IMR-90 (cell line): ENCODE results near the gene INPP5D. TPM values are rescaled to one million over a fixed set of nuclear protein-coding genes. Genes with fewer than 3 reads are reported as not detected.

Experiments
- ATAC-seq: fragments of 200-7000 bp; cut with Tn5 transposase; 2 replicates; pipeline ENCODE4 v1.9.1; 2020; ENCODE audit warnings: low read depth, mild to moderate bottlenecking, moderate library complexity
- BruUV-seq: library from RNA; stranded (reverse); fragments of 400-500 nt; replicated peaks from 2 replicates; lab custom pipeline; 2021; lab: Mats Ljungman, UMichigan
- CTCF ChIA-PET: fragments of 300-600 bp; formaldehyde crosslinking; extraction: SDS; loops from one replicate; lab custom pipeline; 2021; ENCODE audit warnings: antibody characterized with exemption; lab: Yijun Ruan, JAX
- POLR2A ChIA-PET: fragments of 300-600 bp; sonication (Branson Sonifier 250); formaldehyde crosslinking; loops from one replicate; lab custom pipeline; 2022; ENCODE audit warnings: antibody characterized with exemption; ENCODE audit not compliant: unreplicated experiment; lab: Charles Lee
- DNase-seq: peaks from one replicate; pipeline ENCODE4 v3.0.0; 2013
- H2AFZ ChIP-seq: replicated peaks from 2 replicates; pipeline ENCODE3; 2013; ENCODE audit warnings: low read length, mild to moderate bottlenecking; ENCODE audit not compliant: poor library complexity
- H2AK5ac ChIP-seq: 2 replicates; pipeline ENCODE4 v1.6.1; 2013; ENCODE audit warnings: low read depth, low read length, inconsistent platforms
- H2AK9ac ChIP-seq: replicated peaks from 2 replicates; pipeline ENCODE3; 2013; ENCODE audit warnings: mild to moderate bottlenecking, low read depth, low read length, moderate library complexity; ENCODE audit not compliant: poor library complexity
- H2BK120ac ChIP-seq: 2 replicates; pipeline ENCODE4 v1.6.1; 2013; ENCODE audit warnings: low read depth, low read length, inconsistent platforms
- H2BK15ac ChIP-seq: 3 replicates; pipeline ENCODE4 v1.6.1; 2013; ENCODE audit warnings: low read depth, low read length, inconsistent platforms
- H2BK20ac ChIP-seq: 2 replicates; pipeline ENCODE4 v1.6.1; 2013; ENCODE audit warnings: low read depth, mild to moderate bottlenecking, inconsistent platforms, low read length, moderate library complexity
- H2BK5ac ChIP-seq: 2 replicates; pipeline ENCODE4 v1.6.1; 2013; ENCODE audit warnings: mild to moderate bottlenecking, low read depth, low read length, inconsistent platforms; ENCODE audit not compliant: poor library complexity, severe bottlenecking
- H3K14ac ChIP-seq: replicated peaks from 2 replicates; pipeline ENCODE4 v1.6.1; 2013; ENCODE audit warnings: low read depth, low read length, inconsistent platforms
- H3K18ac ChIP-seq: 2 replicates; pipeline ENCODE4 v1.6.1; 2013; ENCODE audit warnings: low read depth, low read length, control low read depth
- H3K23ac ChIP-seq: 2 replicates; pipeline ENCODE4 v1.6.1; 2013; ENCODE audit warnings: low read depth, low read length, inconsistent platforms
- H3K27ac ChIP-seq: 2 replicates; pipeline ENCODE4 v1.5.1; 2013; ENCODE audit warnings: mild to moderate bottlenecking, control low read depth, low read length; ENCODE audit not compliant: insufficient read depth
- H3K27me3 ChIP-seq: 2 replicates; pipeline ENCODE4 v1.6.1; 2013; ENCODE audit warnings: low read length; ENCODE audit not compliant: control insufficient read depth, insufficient read depth
- H3K36me3 ChIP-seq: 2 replicates; pipeline ENCODE4 v1.6.1; 2013; ENCODE audit warnings: low read length, mixed read lengths; ENCODE audit not compliant: control insufficient read depth, insufficient read depth
- H3K4ac ChIP-seq: 2 replicates; pipeline ENCODE4 v1.6.1; 2013; ENCODE audit warnings: low read depth, low read length, inconsistent platforms
- H3K4me1 ChIP-seq: 2 replicates; pipeline ENCODE4 v1.6.1; 2013; ENCODE audit warnings: low read length, mixed read lengths; ENCODE audit not compliant: control insufficient read depth, insufficient read depth
- H3K4me2 ChIP-seq: 2 replicates; pipeline ENCODE4 v1.6.1; 2013; ENCODE audit warnings: low read depth, mild to moderate bottlenecking, control low read depth, low read length, moderate library complexity
- H3K4me3 ChIP-seq: 2 replicates; pipeline ENCODE4 v1.5.1; 2013; ENCODE audit warnings: low read depth, mild to moderate bottlenecking, control low read depth, low read length, moderate library complexity; ENCODE audit not compliant: insufficient read depth
- H3K56ac ChIP-seq: 2 replicates; pipeline ENCODE4 v1.6.1; 2013; ENCODE audit warnings: low read length, inconsistent platforms; ENCODE audit not compliant: insufficient read depth; ENCODE audit errors: extremely low read depth
- H3K79me1 ChIP-seq, 2 experiments: 2 replicates each; pipeline ENCODE4 v1.6.1; 2013; ENCODE audit warnings: low read length in 2 of 2, inconsistent platforms in 1 of 2, low read depth in 1 of 2
- H3K9ac ChIP-seq: 2 replicates; pipeline ENCODE4 v1.6.1; 2013; ENCODE audit warnings: low read depth, low read length, control low read depth
- H3K9me1 ChIP-seq: 2 replicates; pipeline ENCODE4 v1.6.1; 2013; ENCODE audit warnings: low read length, inconsistent platforms; ENCODE audit not compliant: insufficient read depth
- H3K9me3 ChIP-seq: 2 replicates; pipeline ENCODE4 v1.6.1; 2013; ENCODE audit warnings: low read length; ENCODE audit not compliant: control insufficient read depth, insufficient read depth
- H4K20me1 ChIP-seq: 2 replicates; pipeline ENCODE4 v1.6.1; 2013; ENCODE audit warnings: low read length, inconsistent platforms; ENCODE audit not compliant: insufficient read depth
- H4K5ac ChIP-seq: 2 replicates; pipeline ENCODE4 v1.6.1; 2013; ENCODE audit warnings: mild to moderate bottlenecking, low read depth, low read length, control low read depth
- H4K8ac ChIP-seq, 2 experiments: 2 replicates each; pipeline ENCODE4 v1.6.1; 2013; ENCODE audit warnings: low read depth in 2 of 2, low read length in 2 of 2, control low read depth in 1 of 2, inconsistent platforms in 1 of 2
- H4K91ac ChIP-seq: 2 replicates; pipeline ENCODE4 v1.6.1; 2013; ENCODE audit warnings: low read depth, low read length, inconsistent platforms; ENCODE audit not compliant: insufficient read depth
- BHLHE40 ChIP-seq: fragments of 150-350 bp; IDR thresholded peaks from 2 replicates; pipeline ENCODE4 v1.6.1; 2016; ENCODE audit warnings: mild to moderate bottlenecking, low read depth, low read length
- FOS ChIP-seq: fragments of 150-350 bp; IDR thresholded peaks from 2 replicates; pipeline ENCODE4 v1.6.1; 2016; ENCODE audit warnings: low read depth, low read length
- MAZ ChIP-seq: IDR thresholded peaks from 2 replicates; pipeline ENCODE4 v1.6.1; 2012; ENCODE audit warnings: low read depth, mild to moderate bottlenecking, low read length, improper control_type of control experiment, moderate library complexity, borderline replicate concordance
- MXI1 ChIP-seq: IDR thresholded peaks from 2 replicates; pipeline ENCODE4 v1.6.1; 2012; ENCODE audit warnings: low read depth, mild to moderate bottlenecking, low read length, moderate library complexity, borderline replicate concordance
- RAD21 ChIP-seq: IDR thresholded peaks from 2 replicates; pipeline ENCODE4 v1.6.1; 2012; ENCODE audit warnings: low read length, improper control_type of control experiment
- RCOR1 ChIP-seq: IDR thresholded peaks from 2 replicates; pipeline ENCODE4 v1.6.1; 2012; ENCODE audit warnings: mild to moderate bottlenecking, low read length, improper control_type of control experiment; ENCODE audit not compliant: insufficient replicate concordance
- RFX5 ChIP-seq: IDR thresholded peaks from 2 replicates; pipeline ENCODE4 v1.8.0; 2012; ENCODE audit warnings: low read depth, mild to moderate bottlenecking, low read length, moderate library complexity
- USF2 ChIP-seq: fragments of 150-350 bp; IDR thresholded peaks from 2 replicates; pipeline ENCODE4 v1.6.1; 2017; ENCODE audit warnings: mild to moderate bottlenecking, antibody characterized with exemption, low read length, low read depth
- WGBS, 2 experiments: methylation state at CpG; one replicate each; pipeline versions ENCODE4 v1.1.5 to v1.1.7; 2013; ENCODE audit warnings: missing lambda C conversion rate in 2 of 2; ENCODE audit not compliant: insufficient read length in 1 of 2; ENCODE audit errors: extremely low coverage in 2 of 2; 5-methylcytosine and 5-hydroxymethylcytosine counted together
- dilution Hi-C: fragments of 300-500 bp; cut with HindIII; formaldehyde crosslinking; loops from one replicate; pipeline ENCODE4 v1.14.3; 2018; ENCODE audit warnings: low sequenced_read_pairs; ENCODE audit not compliant: unreplicated experiment
- in situ Hi-C: fragments of 300-500 bp; cut with MboI; formaldehyde crosslinking; loops from 3 replicates; pipeline ENCODE4 v1.14.3; 2019; ENCODE audit warnings: low sequenced_read_pairs, inconsistent platforms, mixed read lengths
- intact Hi-C: fragments of 100-400 bp; cut with micrococcal nuclease; formaldehyde crosslinking; loops from 2 replicates; pipeline ENCODE4 v1.10.0; 2022
- polyA plus RNA-seq, 3 experiments: library from polyadenylated mRNA; depleted of rRNA; stranded (reverse); fragments of >200 nt; gene quantifications; 2 replicates each; pipeline ENCODE4 v1.2.3, GENCODE V29; 2012; ENCODE audit warnings: low replicate concordance in 1 of 3
- total RNA-seq: library from RNA; depleted of rRNA; stranded (reverse); fragments of >200 nt; gene quantifications from 2 replicates; pipeline ENCODE4 v1.2.3, GENCODE V29; 2012

INPP5D gene
- total and polyA plus RNA-seq, 2 of the 4 experiments (the other 2 are of a cell fraction), result 0.18 to 0.29 TPM

DNA sequence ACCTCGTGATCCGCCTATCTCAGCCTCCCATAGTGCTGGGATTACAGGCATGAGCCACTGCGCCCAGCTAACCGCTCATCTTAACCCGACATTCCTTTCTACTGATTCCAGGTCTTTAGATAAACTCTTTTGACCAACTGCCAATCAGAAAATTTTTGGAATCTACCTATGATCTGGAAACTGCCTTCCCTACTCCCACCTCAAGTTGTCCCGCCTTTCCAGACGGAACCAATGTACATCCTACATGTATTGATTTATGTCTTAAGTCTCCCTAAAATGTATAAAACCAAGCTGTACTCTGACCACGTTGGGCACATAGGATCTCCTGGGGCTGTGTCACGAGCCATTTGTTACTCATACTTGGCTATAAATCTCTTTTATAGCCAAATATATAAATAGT, 30.8 kb upstream of the INPP5D start:
- dilution Hi-C loops (no loop called here), in situ Hi-C loops (no loop called here), intact Hi-C loops (loop anchor here (1.0 to 5.0 kb wide), 2 partner anchors 42 to 176 kb away; no protein-coding TSS in a partner anchor)
- Histone ChIP-seq H4K91ac (no peak overlapping the region), H4K20me1 (no peaks in the 10 kb centered on the region), H3K14ac (no peak overlapping the region), H2AFZ (no peak overlapping the region), H3K56ac (no peak overlapping the region), H3K9me1 (no peaks in the 10 kb centered on the region), H3K79me1 (no peaks in the 10 kb centered on the region), H4K5ac (no peak overlapping the region), H2BK20ac (no peak overlapping the region), H3K4me3 (no peak overlapping the region), H3K36me3 (no peaks in the 10 kb centered on the region), H3K9me3 (no peaks in the 10 kb centered on the region), H2AK5ac (no peak overlapping the region), H2BK120ac (no peak overlapping the region), H3K4me1 (no peaks in the 10 kb centered on the region), H3K4ac (no peak overlapping the region), H3K9ac (no peak overlapping the region), H3K27ac (no peak overlapping the region), H3K23ac (no peak overlapping the region), H2BK5ac (no peak overlapping the region), H3K27me3 (peaks cover 7% of the 10 kb centered on the region), H3K4me2 (no peak overlapping the region), H2AK9ac (no peak overlapping the region), H3K18ac (no peak overlapping the region), H4K8ac (no peak overlapping the region), H2BK15ac (no peak overlapping the region)
- 79% methylated on average over 2 of the region's 9 CpGs; no CpG with 5 or more reads in 1 of the 2 experiments for WGBS, 2 experiments
- POLR2A ChIA-PET, result no interaction called here
- TF ChIP-seq MAZ (no peak), RCOR1 (no peak), MXI1 (no peak), BHLHE40 (no peak), RAD21 (no peak), USF2 (no peak), FOS (no peak), RFX5 (no peak)
- ATAC-seq (no peak), DNase-seq (no peak)
- BruUV-seq, result no TSS peak
- CTCF ChIA-PET, result interaction anchor here (0.9 to 1.0 kb wide), 2 partner anchors 12 to 24 kb away, joined by 3 to 4 read pairs; no protein-coding TSS in a partner anchor
